Erythroblast (primary cell): ENCODE results near the gene PSMB1.
"Not testable (repeated sequence)": the region's sequence is repeated elsewhere in the genome, so short reads cannot be mapped to it uniquely, and the experiment has no call there.

ENCODE experiments used
- GATA1 ChIP-seq: IDR thresholded peaks from 2 replicates; pipeline ENCODE4 v1.6.1; 2011; ENCODE audit warnings: low read depth, mild to moderate bottlenecking, control low read depth, low read length, moderate library complexity
- POLR2A ChIP-seq: IDR thresholded peaks from 2 replicates; pipeline ENCODE4 v1.6.1; 2011; ENCODE audit warnings: mild to moderate bottlenecking, low read length

DNA sequence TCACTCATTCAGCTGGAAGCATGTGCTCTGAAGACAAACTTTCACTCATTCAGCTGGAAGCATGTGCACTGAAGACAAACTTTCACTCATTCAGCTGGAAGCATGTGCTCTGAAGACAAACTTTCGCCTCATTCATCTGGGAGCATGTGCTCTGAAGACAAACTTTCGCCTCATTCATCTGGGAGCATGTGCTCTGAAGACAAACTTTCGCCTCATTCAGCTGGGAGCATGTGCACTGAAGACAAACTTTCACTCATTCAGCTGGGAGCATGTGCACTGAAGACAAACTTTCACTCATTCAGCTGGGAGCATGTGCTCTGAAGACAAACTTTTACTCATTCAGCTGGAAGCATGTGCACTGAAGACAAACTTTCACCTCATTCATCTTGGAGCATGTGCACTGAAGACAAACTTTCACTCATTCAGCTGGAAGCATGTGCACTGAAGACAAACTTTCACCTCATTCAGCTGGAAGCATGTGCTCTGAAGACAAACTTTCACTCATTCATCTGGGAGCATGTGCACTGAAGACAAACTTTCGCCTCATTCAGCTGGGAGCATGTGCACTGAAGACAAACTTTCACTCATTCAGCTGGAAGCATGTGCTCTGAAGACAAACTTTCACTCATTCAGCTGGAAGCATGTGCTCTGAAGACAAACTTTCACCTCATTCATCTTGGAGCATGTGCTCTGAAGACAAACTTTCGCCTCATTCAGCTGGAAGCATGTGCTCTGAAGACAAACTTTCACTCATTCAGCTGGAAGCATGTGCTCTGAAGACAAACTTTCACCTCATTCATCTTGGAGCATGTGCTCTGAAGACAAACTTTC lies 44.0 kb downstream of the PSMB1 start:
- not testable (repeated sequence) for TF ChIP-seq POLR2A, GATA1
